DOHH2 (cell line): Measurements from ENCODE around the gene NEURL1B.

ENCODE experiments used
- CTCF ChIP-seq: fragments of 200-600 bp; sonication (generic); IDR thresholded peaks from one replicate; pipeline ENCODE4 v1.5.1; 2014; ENCODE audit warnings: antibody characterized with exemption, mild to moderate bottlenecking, low read depth, low read length; ENCODE audit not compliant: poor library complexity, severe bottlenecking
- EZH2phosphoT487 ChIP-seq: fragments of 200-600 bp; sonication (generic); IDR thresholded peaks from 2 replicates; pipeline ENCODE4 v1.6.1; 2017; ENCODE audit warnings: borderline replicate concordance, mild to moderate bottlenecking, antibody characterized with exemption, low read length, moderate library complexity, mixed read lengths

DNA sequence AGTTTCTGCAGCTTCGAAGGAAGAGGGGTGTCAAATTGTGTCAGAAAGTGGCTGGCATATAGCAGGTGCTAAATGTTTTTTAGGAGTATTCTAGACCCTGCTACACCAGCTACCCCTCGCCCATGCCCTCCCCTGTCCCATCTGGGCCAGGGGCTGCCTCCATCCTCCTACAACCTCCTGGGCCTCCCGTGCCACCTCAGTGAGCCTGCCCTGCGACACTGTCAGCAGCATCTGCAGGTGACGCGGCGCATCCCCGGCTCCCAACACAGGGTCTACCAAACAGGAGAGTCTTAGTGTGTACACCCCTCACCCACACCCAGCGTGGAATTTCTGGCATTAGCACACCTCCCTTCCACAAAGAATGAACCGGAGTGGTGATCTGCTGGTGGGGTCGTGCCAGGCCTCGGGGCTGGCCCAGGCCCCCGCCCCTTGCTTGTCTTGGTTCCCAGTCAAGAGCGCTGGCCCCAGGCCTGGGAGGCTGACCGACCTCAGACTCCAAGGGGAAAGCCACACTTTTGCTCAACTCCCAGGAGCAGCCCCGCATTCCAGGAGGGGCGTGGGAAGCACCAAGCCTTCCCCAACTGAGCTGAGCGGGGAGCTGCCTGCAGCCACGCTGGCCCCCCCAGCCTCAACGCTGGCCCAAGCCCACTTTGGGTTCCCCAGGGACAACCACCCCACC lies 55.2 kb downstream of the NEURL1B start:
- no peak for TF ChIP-seq CTCF
- TF ChIP-seq EZH2phosphoT487: no peak
